AG04449 (cell line): ENCODE results near the gene TOMM20.

Source experiments
- CTCF ChIA-PET: fragments of 350-600 bp; formaldehyde crosslinking; extraction: SDS; loops from one replicate; lab custom pipeline; 2021; ENCODE audit warnings: antibody characterized with exemption; lab: Yijun Ruan, JAX
- POLR2A ChIA-PET: fragments of 400-600, 350-600 bp; formaldehyde crosslinking; extraction: SDS; loops from one replicate; lab custom pipeline; 2020; ENCODE audit warnings: antibody characterized with exemption, inconsistent platforms; lab: Yijun Ruan, JAX
- DNase-seq: peaks from one replicate; pipeline ENCODE4 v3.0.0-alpha.2; 2010; ENCODE audit warnings: low read depth, low spot score
- H3K4me3 ChIP-seq: 2 replicates; pipeline ENCODE4 v1.5.1; 2011; ENCODE audit warnings: low read depth, mild to moderate bottlenecking, control low read depth, low read length
- TF ChIP-seq, protein P1 (sequence below): IDR thresholded peaks from one replicate; pipeline ENCODE4 v1.5.1; 2011; ENCODE audit warnings: mild to moderate bottlenecking, moderate library complexity, low read length, control low read depth, inconsistent platforms; ENCODE audit not compliant: insufficient read depth; ENCODE audit errors: missing control alignments

Gene TOMM20

GRCh38 chr1:235128456-235129328 is at the start of gene TOMM20:
TOMM20 (minus strand) TSS chr1:235128837; CDS start chr1:235128715, 122 bp downstream.
- ChIA-PET POLR2A (interaction anchor here (0.6 to 1.7 kb wide), 4 partner anchors 8 to 201 kb away, joined by 3 to 5 read pairs (median 3); partner anchors contain the start of gene RBM34), CTCF (no interaction called here)
- TF ChIP-seq, protein P1, sequence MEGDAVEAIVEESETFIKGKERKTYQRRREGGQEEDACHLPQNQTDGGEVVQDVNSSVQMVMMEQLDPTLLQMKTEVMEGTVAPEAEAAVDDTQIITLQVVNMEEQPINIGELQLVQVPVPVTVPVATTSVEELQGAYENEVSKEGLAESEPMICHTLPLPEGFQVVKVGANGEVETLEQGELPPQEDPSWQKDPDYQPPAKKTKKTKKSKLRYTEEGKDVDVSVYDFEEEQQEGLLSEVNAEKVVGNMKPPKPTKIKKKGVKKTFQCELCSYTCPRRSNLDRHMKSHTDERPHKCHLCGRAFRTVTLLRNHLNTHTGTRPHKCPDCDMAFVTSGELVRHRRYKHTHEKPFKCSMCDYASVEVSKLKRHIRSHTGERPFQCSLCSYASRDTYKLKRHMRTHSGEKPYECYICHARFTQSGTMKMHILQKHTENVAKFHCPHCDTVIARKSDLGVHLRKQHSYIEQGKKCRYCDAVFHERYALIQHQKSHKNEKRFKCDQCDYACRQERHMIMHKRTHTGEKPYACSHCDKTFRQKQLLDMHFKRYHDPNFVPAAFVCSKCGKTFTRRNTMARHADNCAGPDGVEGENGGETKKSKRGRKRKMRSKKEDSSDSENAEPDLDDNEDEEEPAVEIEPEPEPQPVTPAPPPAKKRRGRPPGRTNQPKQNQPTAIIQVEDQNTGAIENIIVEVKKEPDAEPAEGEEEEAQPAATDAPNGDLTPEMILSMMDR = no peak
- peak; percentile 85 for DNase-seq
- H3K4me3 ChIP-seq = peak within 1 kb of the TSS; percentile 96

- CTCF ChIA-PET = interaction anchor here (1.6 kb wide), 1 partner anchor 14 kb away, joined by 3 read pairs; no protein-coding TSS in a partner anchor
These were observed 47.8 kb upstream of the TOMM20 start for GRCh38 chr1:235176486-235176885.

DNA sequence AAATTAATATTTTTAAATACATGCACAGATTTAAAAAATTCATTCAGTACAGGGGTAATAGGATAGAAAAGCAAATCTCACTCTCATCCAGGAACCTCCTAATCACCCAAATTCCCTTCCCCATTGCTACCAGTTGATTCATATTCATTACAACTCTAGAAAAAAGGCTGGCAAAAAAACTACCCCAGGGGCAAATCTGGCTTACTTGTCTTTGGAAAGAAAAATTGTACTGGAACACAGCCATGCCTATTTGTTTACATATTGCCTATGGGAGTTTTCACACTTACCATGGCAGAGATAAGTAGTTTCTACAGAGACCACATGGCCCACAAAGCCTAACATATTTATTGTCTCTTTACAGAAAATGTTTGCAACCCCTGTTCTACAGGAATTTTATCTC is 41.3 kb upstream of the TOMM20 start:
- TF ChIP-seq, protein P1 = no peak
- DNase-seq = no peak
- ChIA-PET CTCF (no interaction called here), POLR2A (no interaction called here)
- no peak overlapping the region for H3K4me3 ChIP-seq

More at GRCh38 chr1:235176486-235176885, 47.8 kb upstream of the TOMM20 start:
- TF ChIP-seq, protein P1 = no peak
- DNase-seq = no peak
- no peak overlapping the region for H3K4me3 ChIP-seq
- POLR2A ChIA-PET = no interaction called here

DNA sequence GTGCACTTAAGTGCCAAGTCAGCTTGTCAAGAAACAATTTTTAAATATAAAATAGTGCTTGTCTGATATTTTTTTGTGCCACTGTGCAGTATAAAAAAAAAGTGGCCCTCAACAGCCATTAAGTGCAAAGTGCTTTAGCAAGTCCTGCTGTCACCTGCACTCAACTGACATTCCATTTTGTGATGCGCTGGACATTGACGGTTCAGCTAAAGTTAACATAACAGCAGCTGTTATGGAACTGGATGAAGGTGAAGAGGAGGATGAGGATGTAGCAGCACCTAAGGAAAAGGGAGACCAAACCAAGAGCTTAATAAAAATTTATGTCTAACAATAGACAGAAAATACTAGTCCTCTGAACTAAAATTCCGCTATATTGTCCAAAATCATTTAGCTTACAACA is 39.7 kb upstream of the TOMM20 start:
- CTCF ChIA-PET = interaction anchor here (1.3 kb wide), 1 partner anchor 249 kb away, joined by 5 read pairs; no protein-coding TSS in a partner anchor
- H3K4me3 ChIP-seq = no peak overlapping the region
- TF ChIP-seq, protein P1 = no peak
- DNase-seq = no peak
- POLR2A ChIA-PET = no interaction called here

DNA sequence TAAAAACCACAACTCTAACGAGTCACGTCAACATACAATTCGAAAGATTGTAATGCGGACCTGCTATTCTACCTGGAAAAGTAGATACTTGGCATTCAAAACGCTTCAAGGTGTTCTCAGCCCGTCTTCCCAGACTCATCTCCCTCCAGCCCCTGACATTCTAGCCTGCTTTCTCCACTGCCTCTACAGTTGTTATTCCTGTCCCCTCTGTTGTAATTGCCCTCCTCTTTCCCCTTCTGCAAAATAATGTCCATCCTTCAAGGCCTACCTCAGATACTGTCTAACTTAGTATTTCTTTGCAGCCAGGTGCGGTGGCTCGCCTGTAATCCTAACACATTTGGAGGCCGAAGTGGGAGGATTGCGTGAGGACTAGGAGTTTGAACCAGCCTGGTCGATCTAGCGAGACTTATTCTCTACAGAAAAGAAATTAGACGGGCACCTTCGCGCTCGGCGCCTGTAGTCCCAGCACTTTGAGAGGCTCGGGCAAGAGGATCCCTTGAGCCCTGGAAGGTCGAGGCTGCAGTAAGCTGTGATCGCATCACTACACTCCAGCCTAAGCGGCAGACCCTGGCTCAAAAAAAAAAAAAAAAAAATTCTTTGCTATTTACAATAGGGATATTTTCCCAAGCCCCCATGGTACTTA is 33.2 kb upstream of the TOMM20 start:
- ChIA-PET POLR2A (interaction anchor here (0.9 kb wide), 1 partner anchor 16 kb away, joined by 3 read pairs; no protein-coding TSS in a partner anchor), CTCF (interaction anchor here (1.0 to 1.4 kb wide), 2 partner anchors 16 to 255 kb away, joined by 4 to 5 read pairs; no protein-coding TSS in a partner anchor)
- TF ChIP-seq, protein P1 = no peak
- DNase-seq = no peak
- H3K4me3 ChIP-seq = peak overlapping the region; percentile 98
